Duodenal mucosa (tissue), 2 donors: ENCODE data around the gene GIT1.
A peak's percentile ranks its signal among the peaks of the same experiment; 100 is the strongest.

ENCODE experiments used
- H3K27ac ChIP-seq: one replicate; pipeline ENCODE4 v1.7.0; 2013; ENCODE audit warnings: low read depth, low read length
- H3K27me3 ChIP-seq, 2 donors: one replicate each; pipeline ENCODE4 v1.7.0; 2013; ENCODE audit warnings: low read length in 2 of 2, control low read depth in 1 of 2; ENCODE audit not compliant: insufficient read depth in 2 of 2, control insufficient read depth in 1 of 2
- H3K36me3 ChIP-seq, 2 donors: one replicate each; pipeline ENCODE4 v1.7.0; 2013; ENCODE audit warnings: low read length in 2 of 2, control low read depth in 1 of 2; ENCODE audit not compliant: insufficient read depth in 2 of 2, control insufficient read depth in 1 of 2
- H3K4me1 ChIP-seq, 2 donors: one replicate each; pipeline ENCODE4 v1.7.0; 2013; ENCODE audit warnings: low read length in 2 of 2, control low read depth in 1 of 2; ENCODE audit not compliant: insufficient read depth in 2 of 2, control insufficient read depth in 1 of 2
- H3K4me3 ChIP-seq, 2 donors: one replicate each; pipeline ENCODE4 v1.7.0; 2013; ENCODE audit warnings: low read length in 2 of 2, low read depth in 1 of 2
- H3K9ac ChIP-seq, 2 donors: one replicate each; pipeline ENCODE4 v1.7.0; 2013; ENCODE audit warnings: low read length in 2 of 2, low read depth in 1 of 2
- H3K9me3 ChIP-seq, 2 donors: one replicate each; pipeline ENCODE4 v1.7.0; 2013; ENCODE audit warnings: low read length in 2 of 2, control low read depth in 1 of 2; ENCODE audit not compliant: control insufficient read depth in 1 of 2

The GIT1 gene

GRCh38 chr17:29586676-29587469 lies 2.6 kb downstream of the GIT1 start:
- H3K4me1 ChIP-seq: peaks cover 45 to 49% of the 10 kb centered on the region in 2 donors
- no peak overlapping the region for H3K4me3 ChIP-seq
- H3K27ac ChIP-seq: no peak overlapping the region
- no peak overlapping the region for H3K9ac ChIP-seq
- no peaks in the 10 kb centered on the region for H3K27me3 ChIP-seq
- H3K9me3 ChIP-seq: no peaks in the 10 kb centered on the region
- H3K36me3 ChIP-seq: peaks cover 2 to 12% of the 10 kb centered on the region in 2 donors

GRCh38 chr17:29585080-29585751 lies 4.2 kb downstream of the GIT1 start:
- H3K9ac ChIP-seq: no peak overlapping the region

DNA sequence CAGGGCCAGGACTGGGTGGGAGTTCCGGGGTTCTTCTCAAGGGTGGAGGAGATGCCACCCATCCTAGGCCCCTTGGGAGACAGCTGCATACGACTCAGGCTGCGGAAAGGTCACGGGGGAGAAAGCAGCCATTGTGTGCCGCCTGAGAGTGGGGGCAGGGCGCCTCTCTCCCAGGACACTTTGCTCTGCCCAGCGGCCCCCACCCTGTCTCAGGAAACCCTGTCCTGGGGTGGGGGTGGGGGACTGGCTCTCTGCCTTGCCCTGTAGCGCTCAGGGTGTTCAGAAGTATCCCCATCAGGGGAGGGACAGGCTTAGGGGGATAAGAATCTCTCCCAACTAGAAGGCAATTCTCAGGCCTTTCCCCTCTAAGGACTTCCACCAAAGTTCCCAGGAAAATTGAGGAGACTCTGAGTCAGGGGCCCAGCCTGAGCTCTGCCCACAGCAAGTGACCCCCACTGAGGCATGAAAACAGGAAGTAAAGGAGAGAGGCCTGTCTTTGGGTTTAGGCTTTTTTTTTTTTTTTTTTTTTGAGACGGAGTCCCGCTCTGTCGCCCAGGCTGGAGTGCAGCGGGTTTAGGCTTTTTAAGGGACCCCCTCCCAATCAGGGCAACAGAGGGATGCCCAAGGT lies 4.9 kb downstream of the GIT1 start:
- no peak overlapping the region for H3K4me3 ChIP-seq
- no peaks in the 10 kb centered on the region for H3K9me3 ChIP-seq
- peaks cover 23 to 31% of the 10 kb centered on the region in 2 donors for H3K4me1 ChIP-seq

More at GRCh38 chr17:29585080-29585751, 4.2 kb downstream of the GIT1 start:
- peak overlapping the region; percentile 22 for H3K27ac ChIP-seq
- H3K4me3 ChIP-seq: peak overlapping the region in 1 of 2 donors; percentile 1
- H3K27me3 ChIP-seq: no peaks in the 10 kb centered on the region
- H3K36me3 ChIP-seq: peaks cover 5 to 14% of the 10 kb centered on the region in 2 donors
- H3K4me1 ChIP-seq: peaks cover 28 to 36% of the 10 kb centered on the region in 2 donors
- H3K9me3 ChIP-seq: no peaks in the 10 kb centered on the region

DNA sequence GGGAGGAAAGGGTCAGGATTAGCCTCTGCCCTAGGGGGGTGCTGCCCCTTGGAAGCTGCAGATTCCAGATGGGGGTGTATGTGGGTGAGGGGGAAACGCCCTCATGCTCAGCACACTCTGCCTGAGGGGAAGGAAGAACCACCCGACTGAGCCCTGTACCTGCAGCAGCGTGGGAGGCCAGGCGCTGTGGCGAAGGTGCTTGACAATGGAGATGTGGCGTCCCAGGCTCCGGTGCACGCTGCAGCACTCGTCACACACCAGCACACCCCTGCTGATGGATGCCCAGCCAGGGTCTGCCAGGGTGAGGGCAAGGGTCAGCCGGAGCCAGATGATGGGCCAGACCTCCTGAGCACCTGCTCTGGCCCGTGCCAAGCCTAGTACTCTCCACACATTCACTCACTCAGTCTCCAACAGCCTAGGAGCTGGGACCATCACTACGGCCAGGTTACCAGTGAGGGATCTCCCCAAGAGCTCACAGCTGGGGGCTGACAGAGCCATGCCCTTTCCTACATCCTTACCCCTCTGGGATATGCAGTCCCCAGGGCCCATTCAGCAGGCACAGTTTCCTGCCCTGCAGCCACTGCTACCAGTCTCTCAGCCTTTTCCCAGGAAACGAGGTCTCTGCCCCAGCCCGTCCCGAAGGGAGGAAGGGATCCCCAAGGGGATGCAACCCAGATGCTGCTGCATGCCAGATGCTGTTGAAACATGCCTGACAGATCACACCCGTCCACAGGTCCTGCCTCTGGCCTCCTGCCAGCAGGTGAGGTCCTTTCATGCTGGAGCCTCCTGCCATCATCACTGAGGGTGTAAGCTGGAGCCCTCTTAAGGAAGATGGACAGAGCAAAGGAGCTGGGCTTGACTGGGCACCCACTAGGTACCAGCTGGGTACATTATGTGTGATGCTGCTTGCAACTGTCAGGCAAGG lies 5.9 kb downstream of the GIT1 start:
- Histone ChIP-seq H3K36me3 (peaks cover 6 to 18% of the 10 kb centered on the region in 2 donors), H3K9ac (no peak overlapping the region), H3K27me3 (no peaks in the 10 kb centered on the region), H3K9me3 (no peaks in the 10 kb centered on the region), H3K4me3 (no peak overlapping the region), H3K27ac (no peak overlapping the region), H3K4me1 (peaks cover 23 to 31% of the 10 kb centered on the region in 2 donors)

More for the DNA sequence above, 4.9 kb downstream of the GIT1 start:
- H3K27me3 ChIP-seq: no peaks in the 10 kb centered on the region
- peaks cover 5 to 14% of the 10 kb centered on the region in 2 donors for H3K36me3 ChIP-seq
- no peak overlapping the region for H3K9ac ChIP-seq
- H3K27ac ChIP-seq: peak overlapping the region; percentile 11

- Histone ChIP-seq H3K27me3 (no peaks in the 10 kb centered on the region), H3K27ac (no peak overlapping the region), H3K4me1 (peaks cover 14 to 23% of the 10 kb centered on the region in 2 donors), H3K9ac (no peak overlapping the region), H3K4me3 (no peak overlapping the region), H3K9me3 (no peaks in the 10 kb centered on the region), H3K36me3 (peaks cover 14 to 26% of the 10 kb centered on the region in 2 donors)
Measured at GRCh38 chr17:29582772-29583171, 6.7 kb downstream of the GIT1 start.

DNA sequence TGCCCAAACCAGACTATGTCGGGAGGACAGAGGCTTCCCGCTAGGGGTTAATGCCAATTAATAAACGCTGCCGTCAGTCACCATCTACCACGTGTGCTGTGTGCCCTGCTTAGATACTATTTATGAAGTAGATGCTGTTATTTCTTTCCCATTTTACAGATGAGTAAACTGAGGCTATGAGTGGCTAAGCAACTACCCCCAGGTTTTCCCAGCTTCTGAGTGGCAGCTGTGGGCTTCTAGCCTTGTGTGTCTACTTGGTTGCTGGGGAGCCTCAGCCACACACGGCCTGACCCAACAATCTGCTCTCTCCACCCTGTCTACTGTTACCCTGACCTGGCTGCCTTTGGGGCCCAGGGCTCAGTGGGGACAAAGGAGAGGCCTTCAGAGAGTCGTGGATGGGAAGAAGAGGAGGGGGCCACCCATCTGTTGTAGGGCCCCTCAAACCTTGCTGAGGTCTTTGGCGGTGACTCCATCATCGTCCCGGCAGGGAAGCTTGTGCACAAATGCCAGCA lies 7.1 kb downstream of the GIT1 start:
- no peak overlapping the region for H3K4me3 ChIP-seq
- H3K27me3 ChIP-seq: no peaks in the 10 kb centered on the region
- no peaks in the 10 kb centered on the region for H3K9me3 ChIP-seq
- no peak overlapping the region for H3K9ac ChIP-seq
- no peak overlapping the region for H3K27ac ChIP-seq
- H3K4me1 ChIP-seq: peaks cover 12 to 19% of the 10 kb centered on the region in 2 donors
- peaks cover 15 to 31% of the 10 kb centered on the region in 2 donors for H3K36me3 ChIP-seq

DNA sequence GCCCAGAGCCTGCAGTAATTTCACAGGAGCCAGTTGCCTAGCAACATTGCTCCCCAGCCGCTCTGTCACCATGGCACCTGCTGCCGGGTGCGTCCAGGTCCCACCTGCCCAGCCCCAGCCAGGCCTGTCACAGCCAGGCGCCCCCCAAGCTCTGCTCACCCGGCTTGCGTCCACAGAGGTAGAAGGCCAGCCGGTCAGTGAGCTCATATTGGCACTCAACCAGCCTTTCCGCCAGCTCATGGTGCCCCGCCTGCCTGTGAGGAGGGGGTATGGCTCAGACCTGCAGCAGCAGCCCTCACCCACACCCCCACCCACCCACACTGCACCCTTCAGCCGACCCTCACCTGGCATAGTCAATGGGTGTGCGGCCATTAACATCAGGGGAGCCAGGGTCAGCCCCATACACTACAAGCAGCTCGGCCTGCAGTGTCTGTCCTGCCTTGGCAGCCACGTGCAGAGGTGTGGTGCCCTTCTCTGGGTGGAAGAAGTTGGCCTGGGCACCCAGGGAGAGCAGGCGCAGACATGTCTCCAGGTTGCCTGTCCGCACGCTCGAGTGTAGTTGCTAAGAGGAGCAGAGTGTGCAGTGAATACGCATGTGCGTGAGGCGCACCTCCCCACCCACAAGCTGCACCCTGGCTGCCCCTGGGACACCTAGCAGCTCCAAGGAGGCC lies 7.7 kb downstream of the GIT1 start:
- H3K4me1 ChIP-seq: peaks cover 12 to 13% of the 10 kb centered on the region in 2 donors
- H3K36me3 ChIP-seq: peaks cover 15 to 37% of the 10 kb centered on the region in 2 donors
- H3K4me3 ChIP-seq: no peak overlapping the region
- no peaks in the 10 kb centered on the region for H3K9me3 ChIP-seq
- H3K27ac ChIP-seq: no peak overlapping the region
- no peak overlapping the region for H3K9ac ChIP-seq
- no peaks in the 10 kb centered on the region for H3K27me3 ChIP-seq

DNA sequence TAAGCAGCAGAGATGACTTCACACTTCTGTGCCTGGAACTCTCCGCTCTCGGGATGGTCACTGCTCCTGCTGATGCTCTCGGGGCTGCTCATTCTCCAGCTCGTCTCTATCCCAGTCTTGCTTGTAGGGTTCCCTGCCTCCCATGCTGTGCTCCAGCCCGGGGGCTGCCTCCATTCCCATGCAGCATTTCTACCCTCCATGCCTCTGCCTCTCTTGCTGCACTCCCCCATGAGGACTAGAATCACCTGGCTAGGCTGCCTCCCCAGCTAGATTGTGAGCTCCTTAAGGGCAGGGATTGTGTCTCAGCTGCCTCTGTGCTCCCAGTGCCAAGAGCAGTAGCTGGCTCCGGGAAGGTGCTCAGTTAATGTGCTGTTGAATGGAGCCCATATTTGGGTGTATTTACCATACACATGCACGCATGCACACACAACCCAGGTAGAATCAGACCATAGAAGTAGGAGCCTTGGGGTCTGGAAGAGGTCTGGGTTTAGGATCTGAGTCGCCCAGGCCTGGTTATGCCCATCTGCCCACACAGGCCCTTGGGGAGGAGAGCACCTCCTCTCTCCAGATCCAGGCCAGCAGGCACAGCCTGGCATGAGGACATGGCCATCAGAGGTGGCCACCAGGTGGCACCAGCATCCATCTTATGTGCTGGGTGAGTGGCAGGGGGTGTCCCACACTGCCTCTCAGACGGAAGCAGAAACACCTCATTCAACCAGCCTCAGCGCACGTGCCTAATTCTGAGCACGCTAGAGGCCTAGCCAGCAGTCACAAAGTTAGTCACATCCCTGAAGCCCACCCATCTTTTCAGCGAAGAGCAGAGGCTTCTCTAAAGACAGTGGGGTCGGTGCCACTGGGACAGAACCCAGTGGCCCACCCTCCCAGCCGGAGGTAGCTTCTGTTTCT lies 9.3 kb downstream of the GIT1 start:
- Histone ChIP-seq H3K4me3 (no peak overlapping the region), H3K4me1 (peaks cover 6 to 8% of the 10 kb centered on the region in 2 donors), H3K27me3 (no peaks in the 10 kb centered on the region), H3K36me3 (peaks cover 15 to 53% of the 10 kb centered on the region in 2 donors), H3K9ac (no peak overlapping the region), H3K9me3 (no peaks in the 10 kb centered on the region), H3K27ac (no peak overlapping the region)
